Naive B cell (primary cell): ENCODE results near the gene CHD6. TPM values are rescaled to one million over a fixed set of nuclear protein-coding genes. Genes with fewer than 3 reads are reported as not detected.

Experiments used
- ATAC-seq, 2 donors: fragments of 150-1000 bp; cut with Tn5 transposase; 2 replicates each; pipeline ENCODE4 v1.10.0; 2021; ENCODE audit warnings: low read depth in 2 of 2, mild to moderate bottlenecking in 2 of 2, moderate library complexity in 2 of 2
- DNase-seq: peaks from one replicate; pipeline ENCODE4 v3.0.0; 2022
- H3K27ac Mint-ChIP-seq, 6 donors: one replicate each; pipeline ENCODE4 v1.8.0; 2020 to 2022; ENCODE audit warnings: mild to moderate bottlenecking in 6 of 6, mixed read lengths in 6 of 6, moderate library complexity in 5 of 6, inconsistent platforms in 2 of 6
- H3K27me3 Mint-ChIP-seq, 3 donors: one replicate each; pipeline ENCODE4 v1.8.0; 2021 to 2022; ENCODE audit warnings: mixed read lengths in 3 of 3, mild to moderate bottlenecking in 1 of 3
- H3K36me3 Mint-ChIP-seq, 2 donors: one replicate each; pipeline ENCODE4 v1.8.0; 2020 to 2022; ENCODE audit warnings: mixed read lengths in 2 of 2, inconsistent platforms in 1 of 2, mild to moderate bottlenecking in 1 of 2
- H3K4me1 Mint-ChIP-seq, 3 donors: one replicate each; pipeline ENCODE4 v1.8.0; 2020 to 2022; ENCODE audit warnings: mixed read lengths in 3 of 3, inconsistent platforms in 1 of 3, mild to moderate bottlenecking in 1 of 3, moderate library complexity in 1 of 3
- H3K4me3 Mint-ChIP-seq, 8 donors: one replicate each; pipeline ENCODE4 v1.8.0; 2020 to 2022; ENCODE audit warnings: mild to moderate bottlenecking in 8 of 8, mixed read lengths in 8 of 8, moderate library complexity in 8 of 8, inconsistent platforms in 2 of 8
- H3K9me3 Mint-ChIP-seq, 7 donors: one replicate each; pipeline ENCODE4 v1.8.0; 2020 to 2022; ENCODE audit warnings: mixed read lengths in 7 of 7, mild to moderate bottlenecking in 5 of 7, inconsistent platforms in 2 of 7, moderate library complexity in 1 of 7
- polyA plus RNA-seq, 6 donors: library from polyadenylated mRNA; unstranded; fragments of 300-500 nt; fragmentation: Illumina TruSeq; gene quantifications; one replicate each; pipeline ENCODE4 v1.2.3, GENCODE V29; 2021; ENCODE audit warnings: low read depth in 6 of 6

The CHD6 gene
- polyA plus RNA-seq, 6 donors from 2014 or later, result 30.5 to 82.8 (median 51.9) TPM

GRCh38 chr20:41407607-41408006 lies 210.6 kb downstream of the CHD6 start:
- DNase-seq (no peak), ATAC-seq (no peak)
- H3K36me3 Mint-ChIP-seq, result peaks cover 25 to 32% of the 10 kb centered on the region in 2 donors
- H3K4me3 Mint-ChIP-seq, result no peak overlapping the region
- H3K4me1 Mint-ChIP-seq, result peaks cover 0 to 9% (median 6%) of the 10 kb centered on the region in 3 donors
- no peaks in the 10 kb centered on the region for H3K9me3 Mint-ChIP-seq
- peak overlapping the region in 1 of 6 donors; percentile 22 for H3K27ac Mint-ChIP-seq
- H3K27me3 Mint-ChIP-seq, result no peaks in the 10 kb centered on the region

- Mint-ChIP-seq H3K4me1 (peaks cover 0 to 9% (median 6%) of the 10 kb centered on the region in 3 donors), H3K4me3 (no peak overlapping the region), H3K27ac (peak overlapping the region in 1 of 6 donors; percentile 82), H3K9me3 (no peaks in the 10 kb centered on the region), H3K36me3 (peaks cover 19 to 26% of the 10 kb centered on the region in 2 donors), H3K27me3 (no peaks in the 10 kb centered on the region)
- DNase-seq, result no peak
- ATAC-seq, result no peak
Measured at GRCh38 chr20:41406896-41407444, 211.2 kb downstream of the CHD6 start.

GRCh38 chr20:41406353-41406752 lies 211.8 kb downstream of the CHD6 start:
- H3K27me3 Mint-ChIP-seq, result no peaks in the 10 kb centered on the region
- peaks cover 19 to 21% of the 10 kb centered on the region in 2 donors for H3K36me3 Mint-ChIP-seq
- no peak overlapping the region for H3K4me3 Mint-ChIP-seq

GRCh38 chr20:41405436-41405835 lies 212.7 kb downstream of the CHD6 start:
- DNase-seq, result no peak
- H3K4me1 Mint-ChIP-seq, result peaks cover 0 to 9% (median 6%) of the 10 kb centered on the region in 3 donors
- ATAC-seq, result no peak
- no peaks in the 10 kb centered on the region for H3K27me3 Mint-ChIP-seq
- peaks cover 19 to 20% of the 10 kb centered on the region in 2 donors for H3K36me3 Mint-ChIP-seq
- no peaks in the 10 kb centered on the region for H3K9me3 Mint-ChIP-seq
- H3K27ac Mint-ChIP-seq, result peak overlapping the region in 1 of 6 donors; percentile 54
- H3K4me3 Mint-ChIP-seq, result no peak overlapping the region

More at GRCh38 chr20:41406353-41406752, 211.8 kb downstream of the CHD6 start:
- Mint-ChIP-seq H3K27ac (peak overlapping the region in 2 of 6 donors; percentile 15 to 82), H3K9me3 (no peaks in the 10 kb centered on the region), H3K4me1 (peaks cover 0 to 9% (median 6%) of the 10 kb centered on the region in 3 donors)
- ATAC-seq (no peak), DNase-seq (no peak)

GRCh38 chr20:41403604-41404003 lies 214.6 kb downstream of the CHD6 start:
- no peaks in the 10 kb centered on the region for H3K27me3 Mint-ChIP-seq
- H3K27ac Mint-ChIP-seq, result peak overlapping the region in 2 of 6 donors; percentile 17 to 72
- ATAC-seq (no peak), DNase-seq (no peak)
- H3K9me3 Mint-ChIP-seq, result no peaks in the 10 kb centered on the region
- peaks cover 0 to 9% (median 6%) of the 10 kb centered on the region in 3 donors for H3K4me1 Mint-ChIP-seq
- no peak overlapping the region for H3K4me3 Mint-ChIP-seq
- H3K36me3 Mint-ChIP-seq, result peaks cover 8 to 19% of the 10 kb centered on the region in 2 donors

GRCh38 chr20:41398408-41398807 lies 219.8 kb downstream of the CHD6 start:
- no peak overlapping the region for H3K27ac Mint-ChIP-seq
- ATAC-seq, result no peak

GRCh38 chr20:41395667-41396664 lies 222.2 kb downstream of the CHD6 start:
- no peaks in the 10 kb centered on the region for H3K4me1 Mint-ChIP-seq
- H3K9me3 Mint-ChIP-seq, result peaks cover 0 to 5% (median 0%) of the 10 kb centered on the region in 7 donors
- H3K27ac Mint-ChIP-seq, result peak overlapping the region in 1 of 6 donors; percentile 47
- ATAC-seq (no peak), DNase-seq (no peak)
- H3K36me3 Mint-ChIP-seq, result no peaks in the 10 kb centered on the region
- H3K4me3 Mint-ChIP-seq, result no peak overlapping the region
- peaks cover 0 to 12% (median 0%) of the 10 kb centered on the region in 3 donors for H3K27me3 Mint-ChIP-seq

More at GRCh38 chr20:41398408-41398807, 219.8 kb downstream of the CHD6 start:
- Mint-ChIP-seq H3K36me3 (no peaks in the 10 kb centered on the region), H3K4me3 (no peak overlapping the region), H3K9me3 (no peaks in the 10 kb centered on the region), H3K27me3 (no peaks in the 10 kb centered on the region), H3K4me1 (no peaks in the 10 kb centered on the region)
- no peak for DNase-seq

GRCh38 chr20:41394931-41395666 lies 223.1 kb downstream of the CHD6 start:
- no peak overlapping the region for H3K4me3 Mint-ChIP-seq
- no peaks in the 10 kb centered on the region for H3K36me3 Mint-ChIP-seq
- H3K27me3 Mint-ChIP-seq, result peaks cover 0 to 12% (median 0%) of the 10 kb centered on the region in 3 donors
- H3K4me1 Mint-ChIP-seq, result no peaks in the 10 kb centered on the region
- peaks cover 0 to 5% (median 0%) of the 10 kb centered on the region in 7 donors for H3K9me3 Mint-ChIP-seq
- no peak for DNase-seq
- peak overlapping the region in 1 of 6 donors; percentile 47 for H3K27ac Mint-ChIP-seq
- no peak for ATAC-seq

GRCh38 chr20:41394081-41394480 lies 224.1 kb downstream of the CHD6 start:
- Mint-ChIP-seq H3K27me3 (peaks cover 0 to 12% (median 0%) of the 10 kb centered on the region in 3 donors), H3K36me3 (no peaks in the 10 kb centered on the region), H3K27ac (no peak overlapping the region), H3K4me3 (no peak overlapping the region), H3K4me1 (no peaks in the 10 kb centered on the region), H3K9me3 (peaks cover 0 to 5% (median 0%) of the 10 kb centered on the region in 7 donors)
- ATAC-seq, result no peak
- DNase-seq, result no peak

- Mint-ChIP-seq H3K4me1 (no peaks in the 10 kb centered on the region), H3K4me3 (no peak overlapping the region), H3K27me3 (peaks cover 0 to 14% (median 0%) of the 10 kb centered on the region in 3 donors), H3K9me3 (peaks cover 0 to 5% (median 0%) of the 10 kb centered on the region in 7 donors), H3K27ac (no peak overlapping the region), H3K36me3 (no peaks in the 10 kb centered on the region)
- DNase-seq (no peak), ATAC-seq (no peak)
Measured at GRCh38 chr20:41393705-41394066, 224.5 kb downstream of the CHD6 start.

- Mint-ChIP-seq H3K36me3 (no peaks in the 10 kb centered on the region), H3K27me3 (peaks cover 0 to 20% (median 0%) of the 10 kb centered on the region in 3 donors), H3K27ac (peak overlapping the region in 1 of 6 donors; percentile 82), H3K4me1 (no peaks in the 10 kb centered on the region), H3K9me3 (peaks cover 0 to 5% (median 0%) of the 10 kb centered on the region in 7 donors), H3K4me3 (no peak overlapping the region)
- ATAC-seq, result no peak
- DNase-seq, result no peak
Measured at GRCh38 chr20:41392871-41393704, 225.1 kb downstream of the CHD6 start.

GRCh38 chr20:41392295-41392694 lies 225.9 kb downstream of the CHD6 start:
- H3K36me3 Mint-ChIP-seq, result no peaks in the 10 kb centered on the region
- no peak for DNase-seq
- no peak overlapping the region for H3K4me3 Mint-ChIP-seq
- peaks cover 0 to 20% (median 0%) of the 10 kb centered on the region in 3 donors for H3K27me3 Mint-ChIP-seq
- no peaks in the 10 kb centered on the region for H3K4me1 Mint-ChIP-seq
- H3K27ac Mint-ChIP-seq, result no peak overlapping the region
- H3K9me3 Mint-ChIP-seq, result peaks cover 0 to 5% (median 0%) of the 10 kb centered on the region in 7 donors
- no peak for ATAC-seq
